Left ventricle myocardium inferior (tissue), 1 donor: ENCODE data around the gene CBY3. TPM values are rescaled to one million over a fixed set of nuclear protein-coding genes. Genes with fewer than 3 reads are reported as not detected.

ENCODE experiments used
- DNase-seq: peaks from one replicate; pipeline ENCODE4 v3.0.0-alpha.2; 2020
- H3K27ac ChIP-seq: fragments of 200-600 bp; replicated peaks from 2 replicates; pipeline ENCODE4 v1.8.0; 2021
- H3K27me3 ChIP-seq: fragments of 200-600 bp; 2 replicates; pipeline ENCODE4 v1.8.0; 2021; ENCODE audit warnings: low read depth
- H3K36me3 ChIP-seq: fragments of 200-600 bp; 2 replicates; pipeline ENCODE4 v1.8.0; 2021
- H3K4me1 ChIP-seq: fragments of 200-600 bp; 2 replicates; pipeline ENCODE4 v1.8.0; 2021
- H3K4me3 ChIP-seq: fragments of 200-600 bp; 2 replicates; pipeline ENCODE4 v1.8.0; 2021; ENCODE audit warnings: mild to moderate bottlenecking, moderate library complexity
- H3K9me3 ChIP-seq: fragments of 200-600 bp; replicated peaks from 2 replicates; pipeline ENCODE4 v1.8.0; 2021
- intact Hi-C: fragments of 100-400 bp; cut with micrococcal nuclease; formaldehyde crosslinking; loops from one replicate; pipeline ENCODE4 v1.11.0; 2022
- long read RNA-seq: library from polyadenylated mRNA; unstranded; transcript quantifications from one replicate; pipeline ENCODE4 v2.0.0, GENCODE V29; 2021
- total RNA-seq: library from RNA; stranded (reverse); fragmentation: NEBNext Ultra II Directional; extraction: Animal tissue kit (Norgen Biotek cat#: 25700); gene quantifications from one replicate; pipeline ENCODE4 v1.2.1, GENCODE V29; 2021
- TF ChIP-seq, protein P1 (sequence below): fragments of 200-600 bp; IDR thresholded peaks from 2 replicates; pipeline ENCODE4 v1.8.0; 2021; ENCODE audit warnings: antibody characterized with exemption, mild to moderate bottlenecking, borderline replicate concordance
- donor health status: DM: no; HTN: yes; CAD: no; lungs with severe emphysema.

The CBY3 gene
- total RNA-seq = not detected
- long read RNA-seq, partial matches to known transcripts = 0 of 2 reads
- long read RNA-seq, other reads (novel, unspliced or antisense) = 2 of 2 reads

GRCh38 chr5:179680780-179681401 lies at the start of gene CBY3:
Gene CBY3 (minus strand): TSS chr5:179681034. CDS start chr5:179680918, 116 bp downstream.
- intact Hi-C loops = no loop called here

GRCh38 chr5:179730356-179730755 lies 49.5 kb upstream of the CBY3 start:
- peaks cover 34% of the 10 kb centered on the region for H3K4me1 ChIP-seq
- no peaks in the 10 kb centered on the region for H3K9me3 ChIP-seq
- no peak for DNase-seq
- no peaks in the 10 kb centered on the region for H3K27me3 ChIP-seq
- intact Hi-C loops = no loop called here
- no peak overlapping the region for H3K27ac ChIP-seq
- TF ChIP-seq, protein P1, sequence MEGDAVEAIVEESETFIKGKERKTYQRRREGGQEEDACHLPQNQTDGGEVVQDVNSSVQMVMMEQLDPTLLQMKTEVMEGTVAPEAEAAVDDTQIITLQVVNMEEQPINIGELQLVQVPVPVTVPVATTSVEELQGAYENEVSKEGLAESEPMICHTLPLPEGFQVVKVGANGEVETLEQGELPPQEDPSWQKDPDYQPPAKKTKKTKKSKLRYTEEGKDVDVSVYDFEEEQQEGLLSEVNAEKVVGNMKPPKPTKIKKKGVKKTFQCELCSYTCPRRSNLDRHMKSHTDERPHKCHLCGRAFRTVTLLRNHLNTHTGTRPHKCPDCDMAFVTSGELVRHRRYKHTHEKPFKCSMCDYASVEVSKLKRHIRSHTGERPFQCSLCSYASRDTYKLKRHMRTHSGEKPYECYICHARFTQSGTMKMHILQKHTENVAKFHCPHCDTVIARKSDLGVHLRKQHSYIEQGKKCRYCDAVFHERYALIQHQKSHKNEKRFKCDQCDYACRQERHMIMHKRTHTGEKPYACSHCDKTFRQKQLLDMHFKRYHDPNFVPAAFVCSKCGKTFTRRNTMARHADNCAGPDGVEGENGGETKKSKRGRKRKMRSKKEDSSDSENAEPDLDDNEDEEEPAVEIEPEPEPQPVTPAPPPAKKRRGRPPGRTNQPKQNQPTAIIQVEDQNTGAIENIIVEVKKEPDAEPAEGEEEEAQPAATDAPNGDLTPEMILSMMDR = no peak
- H3K36me3 ChIP-seq = peaks cover 57% of the 10 kb centered on the region
- no peak overlapping the region for H3K4me3 ChIP-seq

More at GRCh38 chr5:179680780-179681401, at the start of gene CBY3:
- no peaks in the 10 kb centered on the region for H3K36me3 ChIP-seq
- no peaks in the 10 kb centered on the region for H3K9me3 ChIP-seq
- no peaks in the 10 kb centered on the region for H3K27me3 ChIP-seq
- H3K4me1 ChIP-seq = peaks cover 27% of the 10 kb centered on the region
- TF ChIP-seq, protein P1 = no peak
- no peak for DNase-seq
- H3K27ac ChIP-seq = no peak within 1 kb of the TSS
- no peak within 1 kb of the TSS for H3K4me3 ChIP-seq

GRCh38 chr5:179729727-179730126 lies 48.9 kb upstream of the CBY3 start:
- Histone ChIP-seq H3K27ac (no peak overlapping the region), H3K9me3 (no peaks in the 10 kb centered on the region), H3K4me3 (no peak overlapping the region), H3K4me1 (peaks cover 28% of the 10 kb centered on the region), H3K36me3 (peaks cover 63% of the 10 kb centered on the region), H3K27me3 (no peaks in the 10 kb centered on the region)
- no peak for DNase-seq
- intact Hi-C loops = no loop called here
- TF ChIP-seq, protein P1 = no peak

GRCh38 chr5:179729303-179729702 lies 48.5 kb upstream of the CBY3 start:
- intact Hi-C loops = no loop called here
- H3K27ac ChIP-seq = no peak overlapping the region
- H3K4me3 ChIP-seq = no peak overlapping the region
- H3K27me3 ChIP-seq = no peaks in the 10 kb centered on the region
- no peaks in the 10 kb centered on the region for H3K9me3 ChIP-seq
- DNase-seq = no peak
- TF ChIP-seq, protein P1 = no peak
- H3K36me3 ChIP-seq = peaks cover 67% of the 10 kb centered on the region
- H3K4me1 ChIP-seq = peaks cover 25% of the 10 kb centered on the region

DNA sequence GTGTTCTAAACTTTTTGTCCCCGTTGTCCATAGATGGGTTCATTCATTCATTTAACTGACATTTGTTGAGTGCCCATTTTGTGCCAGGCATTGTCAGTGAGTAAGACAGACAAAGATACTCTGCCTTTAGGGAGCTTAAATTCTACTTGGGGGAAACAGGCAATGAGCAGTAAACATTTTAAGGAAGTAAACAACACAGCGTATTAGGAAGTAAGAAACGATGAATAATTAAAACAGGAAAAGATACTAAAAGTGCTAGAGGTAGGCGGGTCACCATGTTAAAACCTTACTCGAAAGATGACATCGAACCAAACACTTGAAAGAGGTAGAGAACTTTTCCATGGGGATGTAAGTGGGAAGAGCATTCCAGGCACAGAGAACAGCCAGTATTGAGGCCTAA lies 46.3 kb upstream of the CBY3 start:
- TF ChIP-seq, protein P1 = no peak
- Histone ChIP-seq H3K4me1 (peaks cover 22% of the 10 kb centered on the region), H3K27ac (no peak overlapping the region), H3K4me3 (no peak overlapping the region), H3K36me3 (peaks cover 89% of the 10 kb centered on the region), H3K27me3 (no peaks in the 10 kb centered on the region), H3K9me3 (no peaks in the 10 kb centered on the region)
- intact Hi-C loops = no loop called here
- DNase-seq = no peak
